CMK (cell line): ENCODE results near the gene ZNF580.

Experiments
- DNase-seq: peaks from one replicate; pipeline ENCODE4 v3.0.0-alpha.2; 2010; ENCODE audit warnings: low read depth

ZNF580 gene

GRCh38 chr19:55640577-55641425, at the start of gene ZNF580:
Gene ZNF580, plus strand, starts transcription at chr19:55641002. Its CDS starts 1,507 bp downstream, at chr19:55642509.
- DNase-seq, result peak; percentile 67

GRCh38 chr19:55591555-55591954, 49.2 kb upstream of the ZNF580 start:
- no peak for DNase-seq

GRCh38 chr19:55592391-55593090, 48.3 kb upstream of the ZNF580 start:
- DNase-seq, result no peak

GRCh38 chr19:55593096-55593772, 47.6 kb upstream of the ZNF580 start:
- no peak for DNase-seq

- no peak for DNase-seq
Observed at GRCh38 chr19:55594996-55595545, 45.7 kb upstream of the ZNF580 start.

- no peak for DNase-seq
Observed at GRCh38 chr19:55596304-55596703, 44.5 kb upstream of the ZNF580 start.

GRCh38 chr19:55597501-55597921, 43.3 kb upstream of the ZNF580 start:
- no peak for DNase-seq

- no peak for DNase-seq
Observed at GRCh38 chr19:55598034-55598433, 42.8 kb upstream of the ZNF580 start.

- peak; percentile 95 for DNase-seq
Observed at GRCh38 chr19:55598719-55599467, 41.9 kb upstream of the ZNF580 start.

GRCh38 chr19:55599468-55599841, 41.3 kb upstream of the ZNF580 start, which contains the start of gene FIZ1:
Gene FIZ1, minus strand, starts transcription at chr19:55599517. Its CDS starts 1,652 bp downstream, at chr19:55597865.
- DNase-seq, result peak; percentile 100

- DNase-seq, result peak; percentile 81
Observed at GRCh38 chr19:55599842-55600661, 40.8 kb upstream of the ZNF580 start, which contains the start of gene ZNF524. Gene ZNF524, plus strand, starts transcription at chr19:55600288. Its CDS starts 1,825 bp downstream, at chr19:55602113.

GRCh38 chr19:55600662-55601028, 40.2 kb upstream of the ZNF580 start:
- DNase-seq, result no peak

GRCh38 chr19:55601084-55601483, 39.7 kb upstream of the ZNF580 start:
- DNase-seq, result no peak

- DNase-seq, result no peak
Observed at GRCh38 chr19:55602104-55603001, 38.4 kb upstream of the ZNF580 start.

GRCh38 chr19:55603115-55603514, 37.7 kb upstream of the ZNF580 start:
- DNase-seq, result no peak

GRCh38 chr19:55603581-55604292, 37.1 kb upstream of the ZNF580 start:
- no peak for DNase-seq

- DNase-seq, result peak; percentile 96
Observed at GRCh38 chr19:55605207-55605636, 35.6 kb upstream of the ZNF580 start.

- peak; percentile 70 for DNase-seq
Observed at GRCh38 chr19:55605637-55606470, 34.9 kb upstream of the ZNF580 start, which contains the start of gene ZNF865. Gene ZNF865, plus strand, starts transcription at chr19:55605647. Its CDS starts 7,972 bp downstream, at chr19:55613619.
